ENCODE measurements around the gene ZNF385B. TPM values are rescaled to one million over a fixed set of nuclear protein-coding genes. Genes with fewer than 3 reads are reported as not detected.

Gene ZNF385B
- total and polyA plus RNA-seq, 4 donors = 3.0 to 7.2 (median 3.9) TPM

DNA sequence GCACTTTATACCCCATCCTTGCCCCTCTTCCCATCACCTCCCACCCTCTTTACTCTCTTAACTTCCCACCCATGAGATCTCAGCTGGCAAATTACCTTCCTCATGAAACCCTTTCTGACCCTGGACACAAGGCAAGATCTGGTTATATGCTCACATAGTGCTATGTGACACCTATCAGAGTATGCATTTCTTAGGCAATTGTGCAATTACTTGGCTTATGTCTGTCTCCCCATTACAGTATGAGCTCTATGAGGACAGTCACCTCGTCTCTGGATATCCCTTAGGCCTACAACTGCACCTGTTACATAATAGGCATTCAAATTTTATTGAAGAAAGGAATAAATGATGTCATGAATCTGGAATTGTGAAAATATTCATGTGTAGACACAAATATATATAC, 91.4 kb downstream of the ZNF385B start (continued):
- TF ChIP-seq, protein P1, sequence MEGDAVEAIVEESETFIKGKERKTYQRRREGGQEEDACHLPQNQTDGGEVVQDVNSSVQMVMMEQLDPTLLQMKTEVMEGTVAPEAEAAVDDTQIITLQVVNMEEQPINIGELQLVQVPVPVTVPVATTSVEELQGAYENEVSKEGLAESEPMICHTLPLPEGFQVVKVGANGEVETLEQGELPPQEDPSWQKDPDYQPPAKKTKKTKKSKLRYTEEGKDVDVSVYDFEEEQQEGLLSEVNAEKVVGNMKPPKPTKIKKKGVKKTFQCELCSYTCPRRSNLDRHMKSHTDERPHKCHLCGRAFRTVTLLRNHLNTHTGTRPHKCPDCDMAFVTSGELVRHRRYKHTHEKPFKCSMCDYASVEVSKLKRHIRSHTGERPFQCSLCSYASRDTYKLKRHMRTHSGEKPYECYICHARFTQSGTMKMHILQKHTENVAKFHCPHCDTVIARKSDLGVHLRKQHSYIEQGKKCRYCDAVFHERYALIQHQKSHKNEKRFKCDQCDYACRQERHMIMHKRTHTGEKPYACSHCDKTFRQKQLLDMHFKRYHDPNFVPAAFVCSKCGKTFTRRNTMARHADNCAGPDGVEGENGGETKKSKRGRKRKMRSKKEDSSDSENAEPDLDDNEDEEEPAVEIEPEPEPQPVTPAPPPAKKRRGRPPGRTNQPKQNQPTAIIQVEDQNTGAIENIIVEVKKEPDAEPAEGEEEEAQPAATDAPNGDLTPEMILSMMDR (IDR thresholded peaks at IDR 0.05; ENCODE audit: low read depth, low read length, missing input control) = no peak
- TF ChIP-seq RXRA (IDR thresholded peaks at IDR 0.05) (no peak), EGR1 (IDR thresholded peaks at IDR 0.05; ENCODE audit: low read depth in 2 of 2) (no peak)

DNA sequence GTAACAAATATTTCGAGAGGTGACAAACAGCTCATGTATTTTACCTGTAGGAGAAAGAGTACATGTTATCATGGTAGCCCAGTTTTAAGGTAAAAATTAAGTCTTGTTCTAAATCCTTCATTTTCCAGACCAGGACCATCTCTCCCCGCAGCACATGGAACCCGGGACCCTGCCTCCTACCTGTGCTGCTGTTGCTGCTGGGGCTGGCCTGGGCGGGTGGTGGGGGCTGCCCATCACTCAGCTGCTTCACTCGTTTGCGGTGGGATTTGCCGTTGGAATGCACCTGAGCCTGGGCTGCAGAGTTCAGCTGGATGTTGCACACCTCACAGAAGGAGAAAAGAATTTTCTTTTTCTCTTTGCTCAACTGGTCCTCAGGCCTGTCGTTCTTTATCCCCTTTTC, 92.1 kb downstream of the ZNF385B start:
- Histone ChIP-seq H3K9me3 (ENCODE audit: control insufficient read depth in 4 of 4, low read length in 3 of 4) (no peaks in the 10 kb centered on the region), H3K36me3 (ENCODE audit: control insufficient read depth in 4 of 4, insufficient read depth in 3 of 4, low read depth in 1 of 4, low read length in 3 of 4) (peaks cover 0 to 3% (median under 1%) of the 10 kb centered on the region in 4 donors), H3K9ac (ENCODE audit: low read depth in 1 of 2, low read length in 2 of 2) (no peak overlapping the region), H3K27ac (ENCODE audit: low read depth in 1 of 2, low read length in 2 of 2) (no peak overlapping the region), H3K4me3 (ENCODE audit: low read depth in 1 of 3, low read length in 3 of 3) (no peak overlapping the region), H3K27me3 (ENCODE audit: control insufficient read depth in 4 of 4, insufficient read depth in 4 of 4, low read length in 3 of 4) (no peaks in the 10 kb centered on the region), H3K4me1 (ENCODE audit: control insufficient read depth in 4 of 4, insufficient read depth in 4 of 4, low read length in 3 of 4) (no peaks in the 10 kb centered on the region)
- WGBS = 90% methylated on average over 8 of the region's 8 CpGs
- no peak for DNase-seq (ENCODE audit: low spot score)
- TF ChIP-seq RAD21 (IDR thresholded peaks at IDR 0.05) = no peak
- TF ChIP-seq, protein P2, sequence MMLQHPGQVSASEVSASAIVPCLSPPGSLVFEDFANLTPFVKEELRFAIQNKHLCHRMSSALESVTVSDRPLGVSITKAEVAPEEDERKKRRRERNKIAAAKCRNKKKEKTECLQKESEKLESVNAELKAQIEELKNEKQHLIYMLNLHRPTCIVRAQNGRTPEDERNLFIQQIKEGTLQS (IDR thresholded peaks at IDR 0.05) = no peak
- TF ChIP-seq, protein P1 (IDR thresholded peaks at IDR 0.05; ENCODE audit: low read depth, low read length, missing input control) = no peak
- no peak for TF ChIP-seq RXRA (IDR thresholded peaks at IDR 0.05)
- TF ChIP-seq YY1 (IDR thresholded peaks at IDR 0.05) = no peak
- TF ChIP-seq, protein P3, sequence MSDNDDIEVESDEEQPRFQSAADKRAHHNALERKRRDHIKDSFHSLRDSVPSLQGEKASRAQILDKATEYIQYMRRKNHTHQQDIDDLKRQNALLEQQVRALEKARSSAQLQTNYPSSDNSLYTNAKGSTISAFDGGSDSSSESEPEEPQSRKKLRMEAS (IDR thresholded peaks at IDR 0.05) = no peak
- no peak for TF ChIP-seq FOXA1 (IDR thresholded peaks at IDR 0.05)
- no peak for TF ChIP-seq TAF1 (conservative IDR thresholded peaks at IDR 0.05)
- TF ChIP-seq SP1 (IDR thresholded peaks at IDR 0.05) = no peak
- TF ChIP-seq, protein P4, sequence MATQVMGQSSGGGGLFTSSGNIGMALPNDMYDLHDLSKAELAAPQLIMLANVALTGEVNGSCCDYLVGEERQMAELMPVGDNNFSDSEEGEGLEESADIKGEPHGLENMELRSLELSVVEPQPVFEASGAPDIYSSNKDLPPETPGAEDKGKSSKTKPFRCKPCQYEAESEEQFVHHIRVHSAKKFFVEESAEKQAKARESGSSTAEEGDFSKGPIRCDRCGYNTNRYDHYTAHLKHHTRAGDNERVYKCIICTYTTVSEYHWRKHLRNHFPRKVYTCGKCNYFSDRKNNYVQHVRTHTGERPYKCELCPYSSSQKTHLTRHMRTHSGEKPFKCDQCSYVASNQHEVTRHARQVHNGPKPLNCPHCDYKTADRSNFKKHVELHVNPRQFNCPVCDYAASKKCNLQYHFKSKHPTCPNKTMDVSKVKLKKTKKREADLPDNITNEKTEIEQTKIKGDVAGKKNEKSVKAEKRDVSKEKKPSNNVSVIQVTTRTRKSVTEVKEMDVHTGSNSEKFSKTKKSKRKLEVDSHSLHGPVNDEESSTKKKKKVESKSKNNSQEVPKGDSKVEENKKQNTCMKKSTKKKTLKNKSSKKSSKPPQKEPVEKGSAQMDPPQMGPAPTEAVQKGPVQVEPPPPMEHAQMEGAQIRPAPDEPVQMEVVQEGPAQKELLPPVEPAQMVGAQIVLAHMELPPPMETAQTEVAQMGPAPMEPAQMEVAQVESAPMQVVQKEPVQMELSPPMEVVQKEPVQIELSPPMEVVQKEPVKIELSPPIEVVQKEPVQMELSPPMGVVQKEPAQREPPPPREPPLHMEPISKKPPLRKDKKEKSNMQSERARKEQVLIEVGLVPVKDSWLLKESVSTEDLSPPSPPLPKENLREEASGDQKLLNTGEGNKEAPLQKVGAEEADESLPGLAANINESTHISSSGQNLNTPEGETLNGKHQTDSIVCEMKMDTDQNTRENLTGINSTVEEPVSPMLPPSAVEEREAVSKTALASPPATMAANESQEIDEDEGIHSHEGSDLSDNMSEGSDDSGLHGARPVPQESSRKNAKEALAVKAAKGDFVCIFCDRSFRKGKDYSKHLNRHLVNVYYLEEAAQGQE (IDR thresholded peaks at IDR 0.05) = no peak
- TF ChIP-seq, protein P5, sequence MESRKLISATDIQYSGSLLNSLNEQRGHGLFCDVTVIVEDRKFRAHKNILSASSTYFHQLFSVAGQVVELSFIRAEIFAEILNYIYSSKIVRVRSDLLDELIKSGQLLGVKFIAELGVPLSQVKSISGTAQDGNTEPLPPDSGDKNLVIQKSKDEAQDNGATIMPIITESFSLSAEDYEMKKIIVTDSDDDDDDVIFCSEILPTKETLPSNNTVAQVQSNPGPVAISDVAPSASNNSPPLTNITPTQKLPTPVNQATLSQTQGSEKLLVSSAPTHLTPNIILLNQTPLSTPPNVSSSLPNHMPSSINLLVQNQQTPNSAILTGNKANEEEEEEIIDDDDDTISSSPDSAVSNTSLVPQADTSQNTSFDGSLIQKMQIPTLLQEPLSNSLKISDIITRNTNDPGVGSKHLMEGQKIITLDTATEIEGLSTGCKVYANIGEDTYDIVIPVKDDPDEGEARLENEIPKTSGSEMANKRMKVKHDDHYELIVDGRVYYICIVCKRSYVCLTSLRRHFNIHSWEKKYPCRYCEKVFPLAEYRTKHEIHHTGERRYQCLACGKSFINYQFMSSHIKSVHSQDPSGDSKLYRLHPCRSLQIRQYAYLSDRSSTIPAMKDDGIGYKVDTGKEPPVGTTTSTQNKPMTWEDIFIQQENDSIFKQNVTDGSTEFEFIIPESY (IDR thresholded peaks at IDR 0.05) = no peak
- no peak for TF ChIP-seq EGR1 (IDR thresholded peaks at IDR 0.05; ENCODE audit: low read depth in 2 of 2)
- TF ChIP-seq HNF4G (IDR thresholded peaks at IDR 0.05) = no peak
